Astrocyte (in vitro differentiated cells and primary cell): ENCODE measurements around the gene PRKCE.

ENCODE experiments used
- CTCF ChIP-seq: IDR thresholded peaks from 2 replicates; pipeline ENCODE4 v1.5.1; 2011; ENCODE audit warnings: low read depth, mild to moderate bottlenecking, inconsistent platforms, low read length, moderate library complexity; ENCODE audit not compliant: insufficient read depth
- EZH2 ChIP-seq: IDR thresholded peaks from 2 replicates; pipeline ENCODE4 v1.6.1; 2012; ENCODE audit warnings: mild to moderate bottlenecking, low read length, inconsistent platforms; ENCODE audit not compliant: insufficient read depth

- TF ChIP-seq CTCF (no peak), EZH2 (no peak)
These were observed 38.8 kb downstream of the PRKCE start for GRCh38 chr2:45690231-45690630.
